ENCODE data around the gene RHBDD3.

- TF ChIP-seq, protein P1, sequence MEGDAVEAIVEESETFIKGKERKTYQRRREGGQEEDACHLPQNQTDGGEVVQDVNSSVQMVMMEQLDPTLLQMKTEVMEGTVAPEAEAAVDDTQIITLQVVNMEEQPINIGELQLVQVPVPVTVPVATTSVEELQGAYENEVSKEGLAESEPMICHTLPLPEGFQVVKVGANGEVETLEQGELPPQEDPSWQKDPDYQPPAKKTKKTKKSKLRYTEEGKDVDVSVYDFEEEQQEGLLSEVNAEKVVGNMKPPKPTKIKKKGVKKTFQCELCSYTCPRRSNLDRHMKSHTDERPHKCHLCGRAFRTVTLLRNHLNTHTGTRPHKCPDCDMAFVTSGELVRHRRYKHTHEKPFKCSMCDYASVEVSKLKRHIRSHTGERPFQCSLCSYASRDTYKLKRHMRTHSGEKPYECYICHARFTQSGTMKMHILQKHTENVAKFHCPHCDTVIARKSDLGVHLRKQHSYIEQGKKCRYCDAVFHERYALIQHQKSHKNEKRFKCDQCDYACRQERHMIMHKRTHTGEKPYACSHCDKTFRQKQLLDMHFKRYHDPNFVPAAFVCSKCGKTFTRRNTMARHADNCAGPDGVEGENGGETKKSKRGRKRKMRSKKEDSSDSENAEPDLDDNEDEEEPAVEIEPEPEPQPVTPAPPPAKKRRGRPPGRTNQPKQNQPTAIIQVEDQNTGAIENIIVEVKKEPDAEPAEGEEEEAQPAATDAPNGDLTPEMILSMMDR (IDR thresholded peaks at IDR 0.05 in 4 of 5, conservative IDR thresholded peaks at IDR 0.05 in 1 of 5): no peak
- TF ChIP-seq POLR2A (IDR thresholded peaks at IDR 0.05): no peak
Observed at GRCh38 chr22:29288837-29289236, 21.1 kb upstream of the RHBDD3 start.
